GM12801 (cell line): Measurements from ENCODE around the gene SEPTIN2.

Source experiments
- TF ChIP-seq, protein P1 (sequence below): IDR thresholded peaks from one replicate; pipeline ENCODE4 v1.5.1; 2011; ENCODE audit warnings: control low read depth; ENCODE audit not compliant: insufficient read length; ENCODE audit errors: extremely low read depth

Gene SEPTIN2

DNA sequence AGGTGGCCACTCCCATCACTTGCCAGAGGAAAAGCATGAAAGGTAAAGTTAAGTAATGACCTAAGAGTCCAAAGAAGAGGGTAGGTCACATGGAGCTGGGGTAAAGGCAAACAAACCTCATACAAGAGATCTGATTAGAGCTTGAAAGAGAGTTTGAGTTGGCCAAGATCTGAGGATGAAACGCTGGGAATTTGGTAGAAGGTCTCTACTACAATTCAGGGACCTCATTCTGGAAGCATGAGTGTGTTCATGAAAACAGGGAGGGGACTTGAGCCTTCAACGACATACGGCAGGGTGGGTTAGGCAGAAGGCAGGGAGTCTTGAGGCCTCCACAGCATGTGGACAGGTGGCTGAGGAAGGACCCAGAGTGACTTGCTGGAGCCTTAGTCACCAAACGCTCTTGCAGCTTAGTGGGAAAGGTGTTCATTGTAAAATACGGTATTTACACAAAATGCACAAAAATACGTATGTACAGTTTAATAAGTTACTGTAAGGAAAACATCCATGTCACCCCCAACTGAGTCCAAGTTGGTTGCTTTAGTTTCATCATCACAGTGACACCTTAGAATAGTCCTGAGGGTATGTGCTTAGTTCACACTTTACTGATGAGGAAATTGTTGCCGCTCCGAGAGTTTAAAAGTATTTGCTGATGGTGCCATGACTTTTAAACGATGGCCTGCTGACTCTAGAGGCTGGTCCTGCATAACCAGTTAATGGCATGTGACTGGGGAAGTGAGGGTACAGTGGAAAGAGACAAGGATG, 35.3 kb downstream of the SEPTIN2 start:
- TF ChIP-seq, protein P1, sequence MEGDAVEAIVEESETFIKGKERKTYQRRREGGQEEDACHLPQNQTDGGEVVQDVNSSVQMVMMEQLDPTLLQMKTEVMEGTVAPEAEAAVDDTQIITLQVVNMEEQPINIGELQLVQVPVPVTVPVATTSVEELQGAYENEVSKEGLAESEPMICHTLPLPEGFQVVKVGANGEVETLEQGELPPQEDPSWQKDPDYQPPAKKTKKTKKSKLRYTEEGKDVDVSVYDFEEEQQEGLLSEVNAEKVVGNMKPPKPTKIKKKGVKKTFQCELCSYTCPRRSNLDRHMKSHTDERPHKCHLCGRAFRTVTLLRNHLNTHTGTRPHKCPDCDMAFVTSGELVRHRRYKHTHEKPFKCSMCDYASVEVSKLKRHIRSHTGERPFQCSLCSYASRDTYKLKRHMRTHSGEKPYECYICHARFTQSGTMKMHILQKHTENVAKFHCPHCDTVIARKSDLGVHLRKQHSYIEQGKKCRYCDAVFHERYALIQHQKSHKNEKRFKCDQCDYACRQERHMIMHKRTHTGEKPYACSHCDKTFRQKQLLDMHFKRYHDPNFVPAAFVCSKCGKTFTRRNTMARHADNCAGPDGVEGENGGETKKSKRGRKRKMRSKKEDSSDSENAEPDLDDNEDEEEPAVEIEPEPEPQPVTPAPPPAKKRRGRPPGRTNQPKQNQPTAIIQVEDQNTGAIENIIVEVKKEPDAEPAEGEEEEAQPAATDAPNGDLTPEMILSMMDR: no peak

DNA sequence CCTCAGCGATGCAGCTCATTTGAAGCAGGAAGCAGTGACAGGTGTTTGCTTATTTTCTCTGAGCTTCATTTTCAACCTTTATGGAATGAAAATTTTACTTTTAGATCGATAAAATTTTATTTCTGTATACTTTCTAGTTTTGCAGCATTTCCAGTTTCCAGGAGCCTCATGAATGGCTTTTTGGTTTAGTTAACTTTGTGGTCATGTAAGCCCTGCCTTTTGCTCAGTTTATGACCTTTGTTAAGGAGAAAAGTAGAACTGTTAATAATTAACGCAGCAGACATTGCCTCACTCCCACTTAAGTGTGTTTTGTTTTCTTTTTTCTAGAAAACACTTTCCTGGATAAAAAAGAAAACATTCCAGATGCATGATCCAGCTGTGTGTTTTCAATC, 35.9 kb downstream of the SEPTIN2 start:
- TF ChIP-seq, protein P1: no peak

DNA sequence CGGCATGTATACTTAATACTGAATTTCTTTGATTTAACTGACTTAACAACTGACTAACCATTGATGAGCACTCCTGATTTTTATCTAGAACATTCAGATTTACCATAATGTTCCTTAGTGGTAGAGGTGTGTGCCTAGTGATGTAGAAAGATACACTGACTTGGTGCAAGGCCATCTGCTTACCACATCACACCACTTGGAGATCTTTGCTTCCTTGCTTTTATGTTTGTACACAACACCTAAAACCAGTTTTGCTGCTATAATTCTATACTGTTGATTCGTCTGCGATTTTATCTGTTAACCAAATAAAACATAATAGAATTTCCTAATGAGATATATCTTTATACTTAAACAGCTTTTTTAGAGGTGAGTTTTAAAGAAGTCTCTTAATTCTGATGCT, 36.5 kb downstream of the SEPTIN2 start:
- TF ChIP-seq, protein P1: no peak

DNA sequence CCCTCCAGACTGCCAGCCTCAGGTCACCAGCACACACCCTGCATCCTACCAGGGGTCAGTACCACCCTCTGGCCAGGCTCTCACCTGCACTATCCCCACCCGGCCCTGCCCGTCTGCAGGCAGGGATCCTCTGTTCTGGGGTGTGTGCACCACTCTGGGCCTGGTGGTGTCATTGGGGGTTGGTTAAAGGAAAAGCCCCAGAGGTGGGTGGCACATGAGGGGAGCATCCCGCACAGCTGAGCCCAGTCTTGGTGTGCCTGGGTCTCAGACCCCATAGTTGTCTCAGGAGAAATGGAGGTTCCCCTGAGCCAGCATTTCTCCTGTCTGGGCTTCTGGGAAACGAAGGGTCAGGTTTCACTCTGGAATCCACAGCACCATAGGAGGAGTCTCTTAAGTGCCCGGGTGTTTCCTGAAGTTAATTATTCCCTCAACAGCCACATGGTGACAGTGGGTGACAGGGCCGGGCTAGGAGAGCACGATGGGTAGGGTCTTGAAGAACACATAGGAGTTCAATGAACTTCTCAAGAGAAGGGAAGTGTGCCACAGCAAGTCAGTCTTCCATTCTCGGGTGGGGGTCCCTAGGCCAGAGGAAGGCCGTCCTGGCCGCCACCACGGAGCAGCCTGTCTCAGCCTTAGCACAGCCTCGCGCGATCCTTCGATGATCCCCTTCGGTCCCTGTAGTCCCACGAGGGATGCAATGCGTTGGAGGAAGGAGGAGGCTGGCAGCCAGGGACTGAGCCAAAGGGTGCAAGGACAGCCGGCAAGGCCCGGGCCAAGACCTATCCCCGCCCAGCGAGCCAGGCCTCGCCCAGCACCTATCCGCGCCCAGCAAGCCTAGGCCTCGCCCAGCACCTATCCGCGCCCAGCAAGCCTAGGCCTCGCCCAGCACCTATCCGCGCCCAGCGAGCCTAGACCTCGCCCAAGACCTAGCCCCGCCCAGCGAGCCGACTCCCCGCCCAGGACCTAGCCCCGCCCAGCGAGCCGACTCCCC, 39.2 kb downstream of the SEPTIN2 start:
- TF ChIP-seq, protein P1: no peak

DNA sequence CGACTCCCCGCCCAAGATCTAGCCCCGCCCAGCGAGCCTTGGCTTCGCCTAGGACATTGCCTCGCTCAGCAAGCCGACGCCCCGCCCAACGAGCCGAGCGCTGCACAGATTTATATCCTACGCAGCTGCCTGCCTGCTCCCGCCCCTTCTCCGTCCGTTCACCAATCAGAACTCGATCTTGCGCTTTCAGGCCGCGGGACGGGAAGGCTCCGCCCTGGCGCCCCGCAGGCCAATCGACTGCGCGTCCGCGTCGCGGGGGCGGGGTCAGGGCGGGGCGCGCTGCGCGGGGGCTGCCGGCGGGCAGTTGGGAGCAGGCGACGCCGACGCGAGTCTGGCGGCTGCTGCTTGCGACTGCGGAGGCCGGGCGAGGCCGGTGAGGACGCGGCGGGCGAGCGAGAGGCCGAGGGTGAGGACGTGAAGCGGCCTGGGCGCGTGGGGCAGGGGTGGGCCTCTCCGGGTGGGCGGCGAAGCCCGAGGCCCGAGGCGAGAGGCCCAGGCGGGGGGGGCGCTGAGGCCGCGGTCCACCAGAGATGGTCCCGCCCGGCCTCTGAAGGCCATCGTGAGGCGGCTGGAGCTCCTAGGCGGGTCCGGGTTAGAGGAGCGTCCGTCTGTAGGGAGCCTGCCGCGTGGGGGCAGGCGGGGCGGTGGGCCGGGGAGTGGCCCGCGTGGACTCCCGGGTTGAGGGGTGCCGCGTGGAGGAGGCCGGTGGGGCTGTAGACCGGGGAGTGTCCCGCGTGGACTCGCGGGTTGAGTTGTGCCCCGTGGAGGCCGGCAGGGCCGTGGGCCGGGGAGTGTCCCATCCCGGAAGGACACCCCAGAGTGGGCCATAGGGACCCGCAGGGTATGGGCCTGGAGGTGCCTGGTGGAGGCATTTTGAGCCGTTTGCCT, 40.5 kb downstream of the SEPTIN2 start, which contains the start of gene FARP2:
Gene FARP2, plus strand, starts transcription at position 303 of the 888 bp plus-strand sequence. CDS start 16,823 bp downstream, outside the sequence.
- TF ChIP-seq, protein P1: no peak

DNA sequence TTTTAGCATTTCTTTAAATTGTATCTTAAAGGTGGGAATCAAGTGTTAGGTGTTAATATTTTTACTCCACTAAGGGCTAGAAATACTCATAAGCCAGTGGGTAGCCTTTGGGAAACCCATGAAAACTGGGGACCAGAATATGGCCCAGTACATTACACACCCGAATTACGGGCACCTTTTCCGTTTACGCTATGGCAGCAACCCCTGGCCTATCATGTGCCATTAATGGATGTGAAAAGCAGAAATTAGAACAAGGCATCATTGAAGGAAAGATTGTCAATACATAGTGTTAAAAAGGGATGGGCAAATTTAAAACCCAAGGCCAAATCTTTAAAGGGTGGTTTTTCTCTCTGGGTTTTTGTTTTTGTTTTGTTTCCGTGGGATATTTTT, 41.1 kb downstream of the SEPTIN2 start:
- TF ChIP-seq, protein P1: no peak

DNA sequence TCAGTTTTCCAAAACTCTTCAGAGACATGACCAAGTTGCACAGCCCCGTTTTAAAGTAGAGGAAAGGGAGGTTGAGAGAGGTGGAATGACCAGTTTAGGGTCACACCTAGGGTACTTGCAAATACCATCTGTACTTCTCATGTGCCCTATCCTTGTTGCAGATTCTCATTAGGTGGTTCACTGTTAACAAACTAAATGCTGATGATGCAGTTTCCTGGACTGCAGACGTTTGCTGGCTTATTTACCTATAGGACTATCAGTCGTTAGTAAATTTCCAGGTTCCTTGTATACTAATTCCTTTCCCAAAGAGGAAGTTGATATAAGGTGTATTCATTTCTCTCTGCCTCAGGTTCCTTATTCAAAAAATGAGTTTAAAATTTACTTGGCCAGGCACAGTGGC, 41.8 kb downstream of the SEPTIN2 start:
- TF ChIP-seq, protein P1: no peak
